ENCODE measurements around the gene MFAP3L. TPM values are rescaled to one million over a fixed set of nuclear protein-coding genes. Genes with fewer than 3 reads are reported as not detected.

Gene MFAP3L
- total RNA-seq = 2.2 TPM

DNA sequence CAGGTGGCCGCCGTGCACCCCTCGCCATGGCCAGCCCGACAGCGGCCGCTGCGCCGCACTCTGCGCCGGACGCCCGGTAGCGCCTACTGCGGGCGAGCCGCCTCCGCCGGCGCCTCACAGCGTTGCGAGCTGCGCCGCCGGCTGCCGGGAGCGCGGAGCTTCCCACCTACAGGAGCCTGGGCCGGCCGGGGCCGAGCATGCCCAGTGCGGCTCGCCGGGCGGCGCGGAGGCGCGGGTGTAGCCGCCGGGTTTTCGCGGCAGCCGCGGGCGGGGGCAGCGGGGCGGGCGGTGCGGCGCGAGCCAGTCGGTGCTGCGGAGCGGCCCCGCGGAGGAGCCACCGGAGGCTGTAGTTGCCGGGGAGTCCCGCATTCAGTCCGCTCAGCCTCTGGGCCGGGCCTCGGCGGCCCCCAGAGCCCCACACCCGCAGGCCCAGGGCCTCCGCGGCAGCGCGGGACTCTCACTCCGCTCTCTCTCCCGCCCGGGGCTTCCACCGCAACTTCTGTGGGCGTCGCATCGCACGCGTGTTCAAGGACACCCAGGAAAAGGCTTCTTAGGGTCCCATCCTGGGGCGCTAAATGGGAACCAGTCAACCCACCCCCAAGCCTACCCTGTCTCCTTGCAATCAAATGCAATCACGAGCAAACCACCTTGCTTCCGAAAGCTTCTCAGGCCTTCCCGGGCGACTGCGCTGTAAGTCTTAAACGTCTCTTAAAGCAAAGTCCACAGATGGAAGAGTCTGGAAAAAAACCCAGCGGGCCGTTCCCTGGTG, at the start of gene MFAP3L:
MFAP3L (minus strand) TSS at position 143 of the 769 bp plus-strand sequence. CDS start 20,518 bp downstream, outside the sequence.
- H3K4me1 ChIP-seq = peaks cover 0 to 11% of the 10 kb centered on the region in 2 donors
- no peaks in the 10 kb centered on the region for H3K36me3 ChIP-seq
- TF ChIP-seq, protein P1, sequence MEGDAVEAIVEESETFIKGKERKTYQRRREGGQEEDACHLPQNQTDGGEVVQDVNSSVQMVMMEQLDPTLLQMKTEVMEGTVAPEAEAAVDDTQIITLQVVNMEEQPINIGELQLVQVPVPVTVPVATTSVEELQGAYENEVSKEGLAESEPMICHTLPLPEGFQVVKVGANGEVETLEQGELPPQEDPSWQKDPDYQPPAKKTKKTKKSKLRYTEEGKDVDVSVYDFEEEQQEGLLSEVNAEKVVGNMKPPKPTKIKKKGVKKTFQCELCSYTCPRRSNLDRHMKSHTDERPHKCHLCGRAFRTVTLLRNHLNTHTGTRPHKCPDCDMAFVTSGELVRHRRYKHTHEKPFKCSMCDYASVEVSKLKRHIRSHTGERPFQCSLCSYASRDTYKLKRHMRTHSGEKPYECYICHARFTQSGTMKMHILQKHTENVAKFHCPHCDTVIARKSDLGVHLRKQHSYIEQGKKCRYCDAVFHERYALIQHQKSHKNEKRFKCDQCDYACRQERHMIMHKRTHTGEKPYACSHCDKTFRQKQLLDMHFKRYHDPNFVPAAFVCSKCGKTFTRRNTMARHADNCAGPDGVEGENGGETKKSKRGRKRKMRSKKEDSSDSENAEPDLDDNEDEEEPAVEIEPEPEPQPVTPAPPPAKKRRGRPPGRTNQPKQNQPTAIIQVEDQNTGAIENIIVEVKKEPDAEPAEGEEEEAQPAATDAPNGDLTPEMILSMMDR (IDR thresholded peaks at IDR 0.05) = peak in 1 of 3 experiments; percentile 6
- intact Hi-C loops (cut with DNase I) = loop anchor here (1.0 to 10.0 kb wide), 6 partner anchors 23 to 1542 kb away; partner anchors contain the start of genes DDX60L, HPF1 and NEK1
- H3K9me3 ChIP-seq = no peaks in the 10 kb centered on the region
- no peaks in the 10 kb centered on the region for H3K27me3 ChIP-seq
- H3K27ac ChIP-seq = peak within 1 kb of the TSS; percentile 88 to 94
- peak; percentile 55 to 94 for DNase-seq (ENCODE audit: low spot score in 2 of 2)
- H3K4me3 ChIP-seq = peak within 1 kb of the TSS; percentile 84 to 93

- H3K4me1 ChIP-seq = no peaks in the 10 kb centered on the region
- TF ChIP-seq, protein P1 (IDR thresholded peaks at IDR 0.05) = no peak
- no peak for DNase-seq (ENCODE audit: low spot score in 2 of 2)
- no peak overlapping the region for H3K27ac ChIP-seq
- H3K27me3 ChIP-seq = no peaks in the 10 kb centered on the region
- intact Hi-C loops (cut with DNase I) = no loop called here
- H3K4me3 ChIP-seq = no peak overlapping the region
- H3K36me3 ChIP-seq = peaks cover 0 to 29% of the 10 kb centered on the region in 2 donors
- no peaks in the 10 kb centered on the region for H3K9me3 ChIP-seq
Observed at GRCh38 chr4:170071196-170071595, 45.0 kb upstream of the MFAP3L start.

- H3K4me1 ChIP-seq = no peaks in the 10 kb centered on the region
- H3K4me3 ChIP-seq = no peak overlapping the region
- peaks cover 7 to 26% of the 10 kb centered on the region in 2 donors for H3K36me3 ChIP-seq
- H3K9me3 ChIP-seq = no peaks in the 10 kb centered on the region
- DNase-seq (ENCODE audit: low spot score in 2 of 2) = no peak
- no peaks in the 10 kb centered on the region for H3K27me3 ChIP-seq
- H3K27ac ChIP-seq = no peak overlapping the region
- TF ChIP-seq, protein P1 (IDR thresholded peaks at IDR 0.05) = no peak
- intact Hi-C loops (cut with DNase I) = no loop called here
Observed at GRCh38 chr4:170068438-170069128, 42.4 kb upstream of the MFAP3L start.

- no peaks in the 10 kb centered on the region for H3K4me1 ChIP-seq
- no peaks in the 10 kb centered on the region for H3K27me3 ChIP-seq
- H3K36me3 ChIP-seq = peaks cover 5 to 13% of the 10 kb centered on the region in 2 donors
- no peak for DNase-seq (ENCODE audit: low spot score in 2 of 2)
- intact Hi-C loops (cut with DNase I) = no loop called here
- no peak overlapping the region for H3K4me3 ChIP-seq
- TF ChIP-seq, protein P1 (IDR thresholded peaks at IDR 0.05) = no peak
- no peak overlapping the region for H3K27ac ChIP-seq
- no peaks in the 10 kb centered on the region for H3K9me3 ChIP-seq
Observed at GRCh38 chr4:170059421-170059820, 33.2 kb upstream of the MFAP3L start.

GRCh38 chr4:170058826-170059225, 32.6 kb upstream of the MFAP3L start:
- TF ChIP-seq, protein P1 (IDR thresholded peaks at IDR 0.05) = no peak
- intact Hi-C loops (cut with DNase I) = no loop called here
- DNase-seq (ENCODE audit: low spot score in 2 of 2) = no peak
- no peaks in the 10 kb centered on the region for H3K9me3 ChIP-seq
- H3K4me3 ChIP-seq = no peak overlapping the region
- peaks cover 2 to 13% of the 10 kb centered on the region in 2 donors for H3K36me3 ChIP-seq
- no peaks in the 10 kb centered on the region for H3K4me1 ChIP-seq
- H3K27ac ChIP-seq = no peak overlapping the region
- H3K27me3 ChIP-seq = no peaks in the 10 kb centered on the region
